OCI-LY3 (cell line): ENCODE measurements around the gene GAK.

ENCODE experiments used
- H2AFZ ChIP-seq: fragments of 200-600, 300-600 bp; shearing (Covaris generic); 2 replicates; pipeline ENCODE4 v1.6.0; 2014; ENCODE audit warnings: antibody characterized with exemption, low read depth, low read length
- H3K27ac ChIP-seq: fragments of 200-600, 300-600 bp; sonication (generic); 2 replicates; pipeline ENCODE4 v1.5.1; 2014; ENCODE audit warnings: mild to moderate bottlenecking, low read length, moderate library complexity, mixed read lengths
- H3K27me3 ChIP-seq: fragments of 200-600, 300-600 bp; sonication (generic); 2 replicates; pipeline ENCODE4 v1.6.1; 2014; ENCODE audit warnings: low read depth, low read length, mixed read lengths
- H3K36me3 ChIP-seq: fragments of 200-600, 300-600 bp; sonication (generic); replicated peaks from 2 replicates; pipeline ENCODE3; 2014; ENCODE audit warnings: low read depth, low read length, mixed read lengths
- H3K4me1 ChIP-seq: fragments of 300-600, 200-600 bp; sonication (generic); 2 replicates; pipeline ENCODE4 v1.6.1; 2014; ENCODE audit warnings: low read length, mixed read lengths
- H3K4me2 ChIP-seq: fragments of 200-600, 300-600 bp; sonication (generic); 2 replicates; pipeline ENCODE4 v1.6.1; 2014; ENCODE audit warnings: low read length, mixed read lengths
- H3K4me3 ChIP-seq: fragments of 300-600, 200-600 bp; sonication (generic); 2 replicates; pipeline ENCODE4 v1.5.1; 2014; ENCODE audit warnings: antibody characterized with exemption, mild to moderate bottlenecking, low read length, moderate library complexity
- H3K79me2 ChIP-seq: fragments of 300-600, 200-600 bp; shearing (Covaris generic); 2 replicates; pipeline ENCODE4 v1.6.1; 2014; ENCODE audit warnings: mild to moderate bottlenecking, low read length, mixed read lengths
- H3K9ac ChIP-seq: fragments of 300-600, 200-600 bp; shearing (Covaris generic); 2 replicates; pipeline ENCODE4 v1.6.0; 2014; ENCODE audit warnings: mild to moderate bottlenecking, low read length, moderate library complexity
- H3K9me3 ChIP-seq: fragments of 200-600, 300-600 bp; shearing (Covaris generic); 2 replicates; pipeline ENCODE4 v1.6.1; 2014; ENCODE audit warnings: low read length, mixed read lengths; ENCODE audit not compliant: insufficient read depth
- H4K20me1 ChIP-seq: fragments of 200-600, 300-600 bp; sonication (generic); 2 replicates; pipeline ENCODE4 v1.6.1; 2016; ENCODE audit warnings: low read length, mixed read lengths; ENCODE audit not compliant: insufficient read depth
- CTCF ChIP-seq: fragments of 200-600, 300-600 bp; sonication (generic); IDR thresholded peaks from 2 replicates; pipeline ENCODE4 v1.5.1; 2014; ENCODE audit warnings: antibody characterized with exemption, low read length, low read depth
- EZH2phosphoT487 ChIP-seq: fragments of 200-600 bp; shearing (Covaris generic); IDR thresholded peaks from 2 replicates; pipeline ENCODE4 v1.6.1; 2018; ENCODE audit warnings: antibody characterized with exemption, mixed run types, low read depth

Gene GAK

GRCh38 chr4:898869-899555, 33.1 kb downstream of the GAK start:
- H3K4me3 ChIP-seq: no peak overlapping the region
- no peak overlapping the region for H2AFZ ChIP-seq
- H3K27me3 ChIP-seq: no peaks in the 10 kb centered on the region
- H3K27ac ChIP-seq: no peak overlapping the region
- no peaks in the 10 kb centered on the region for H3K4me1 ChIP-seq
- no peaks in the 10 kb centered on the region for H4K20me1 ChIP-seq
- no peaks in the 10 kb centered on the region for H3K9me3 ChIP-seq
- no peak for TF ChIP-seq EZH2phosphoT487
- TF ChIP-seq CTCF: no peak
- H3K79me2 ChIP-seq: no peaks in the 10 kb centered on the region
- H3K9ac ChIP-seq: no peak overlapping the region
- no peaks in the 10 kb centered on the region for H3K36me3 ChIP-seq
- no peak overlapping the region for H3K4me2 ChIP-seq

- no peaks in the 10 kb centered on the region for H3K9me3 ChIP-seq
- no peak overlapping the region for H3K27ac ChIP-seq
- H2AFZ ChIP-seq: no peak overlapping the region
- H3K79me2 ChIP-seq: no peaks in the 10 kb centered on the region
- H3K4me2 ChIP-seq: no peak overlapping the region
- TF ChIP-seq CTCF (no peak), EZH2phosphoT487 (no peak)
- no peaks in the 10 kb centered on the region for H3K36me3 ChIP-seq
- no peak overlapping the region for H3K9ac ChIP-seq
- no peak overlapping the region for H3K4me3 ChIP-seq
- H3K4me1 ChIP-seq: no peaks in the 10 kb centered on the region
- H3K27me3 ChIP-seq: no peaks in the 10 kb centered on the region
- no peaks in the 10 kb centered on the region for H4K20me1 ChIP-seq
Observed at GRCh38 chr4:898123-898522, 34.0 kb downstream of the GAK start.

DNA sequence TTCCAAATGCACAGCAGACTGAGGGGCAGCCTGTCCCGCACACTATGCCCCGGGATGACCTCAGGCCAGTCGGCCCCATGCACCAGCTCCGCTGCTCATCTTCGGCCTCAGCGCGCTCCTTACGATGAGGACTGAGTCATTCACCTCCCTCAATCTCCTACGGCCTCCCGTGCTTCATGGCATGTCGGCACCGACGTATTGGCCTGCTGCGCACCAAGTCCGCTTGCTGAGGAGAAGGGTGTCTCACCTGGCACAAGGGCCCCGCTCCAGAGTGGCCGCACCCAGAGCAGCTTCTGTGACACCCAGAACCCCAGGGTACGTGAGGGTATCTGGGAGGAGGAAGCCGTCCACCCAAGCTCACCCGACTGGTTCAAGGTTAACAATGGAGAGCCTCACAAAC, 35.5 kb downstream of the GAK start:
- Histone ChIP-seq H3K4me1 (no peaks in the 10 kb centered on the region), H3K27ac (no peak overlapping the region), H3K36me3 (no peaks in the 10 kb centered on the region), H3K79me2 (no peaks in the 10 kb centered on the region), H3K9ac (no peak overlapping the region), H4K20me1 (no peaks in the 10 kb centered on the region), H3K4me3 (no peak overlapping the region), H3K4me2 (no peak overlapping the region), H2AFZ (no peak overlapping the region), H3K9me3 (no peaks in the 10 kb centered on the region), H3K27me3 (no peaks in the 10 kb centered on the region)
- TF ChIP-seq EZH2phosphoT487 (no peak), CTCF (no peak)

DNA sequence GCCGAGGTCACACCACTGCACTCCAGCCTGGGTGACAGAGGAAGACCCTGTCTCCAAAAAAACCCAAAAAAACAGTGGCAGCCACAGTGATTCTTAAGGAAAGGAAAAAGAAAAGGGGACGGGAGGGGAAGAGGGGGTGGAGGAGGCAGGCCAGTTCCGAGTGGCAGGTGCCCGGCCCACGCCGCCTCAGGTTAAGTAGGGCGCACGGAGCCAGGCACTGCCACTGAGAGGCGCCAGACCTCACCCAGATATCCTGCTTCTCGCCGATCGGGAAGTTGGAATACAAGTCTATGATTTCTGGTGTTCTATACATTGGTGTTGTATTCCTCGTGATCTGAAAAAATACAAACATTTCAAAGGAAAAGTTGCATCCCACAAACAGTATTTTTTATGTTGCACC, 35.9 kb downstream of the GAK start:
- H3K79me2 ChIP-seq: no peaks in the 10 kb centered on the region
- H3K4me2 ChIP-seq: no peak overlapping the region
- no peaks in the 10 kb centered on the region for H3K9me3 ChIP-seq
- H3K36me3 ChIP-seq: no peaks in the 10 kb centered on the region
- no peaks in the 10 kb centered on the region for H3K27me3 ChIP-seq
- TF ChIP-seq CTCF (peak; percentile 26; the same call in 1 of the 2 replicates), EZH2phosphoT487 (no peak)
- H3K27ac ChIP-seq: no peak overlapping the region
- no peak overlapping the region for H3K4me3 ChIP-seq
- H2AFZ ChIP-seq: no peak overlapping the region
- H4K20me1 ChIP-seq: no peaks in the 10 kb centered on the region
- no peaks in the 10 kb centered on the region for H3K4me1 ChIP-seq
- no peak overlapping the region for H3K9ac ChIP-seq
